ENCODE results near the gene HOXD9. TPM values are rescaled to one million over a fixed set of nuclear protein-coding genes. Genes with fewer than 3 reads are reported as not detected.
A peak's percentile ranks its signal among the peaks of the same experiment; 100 is the strongest.

Gene HOXD9
- total RNA-seq, 4 donors from 2014 or later = 0.47 to 2.9 (median 1.2) TPM

DNA sequence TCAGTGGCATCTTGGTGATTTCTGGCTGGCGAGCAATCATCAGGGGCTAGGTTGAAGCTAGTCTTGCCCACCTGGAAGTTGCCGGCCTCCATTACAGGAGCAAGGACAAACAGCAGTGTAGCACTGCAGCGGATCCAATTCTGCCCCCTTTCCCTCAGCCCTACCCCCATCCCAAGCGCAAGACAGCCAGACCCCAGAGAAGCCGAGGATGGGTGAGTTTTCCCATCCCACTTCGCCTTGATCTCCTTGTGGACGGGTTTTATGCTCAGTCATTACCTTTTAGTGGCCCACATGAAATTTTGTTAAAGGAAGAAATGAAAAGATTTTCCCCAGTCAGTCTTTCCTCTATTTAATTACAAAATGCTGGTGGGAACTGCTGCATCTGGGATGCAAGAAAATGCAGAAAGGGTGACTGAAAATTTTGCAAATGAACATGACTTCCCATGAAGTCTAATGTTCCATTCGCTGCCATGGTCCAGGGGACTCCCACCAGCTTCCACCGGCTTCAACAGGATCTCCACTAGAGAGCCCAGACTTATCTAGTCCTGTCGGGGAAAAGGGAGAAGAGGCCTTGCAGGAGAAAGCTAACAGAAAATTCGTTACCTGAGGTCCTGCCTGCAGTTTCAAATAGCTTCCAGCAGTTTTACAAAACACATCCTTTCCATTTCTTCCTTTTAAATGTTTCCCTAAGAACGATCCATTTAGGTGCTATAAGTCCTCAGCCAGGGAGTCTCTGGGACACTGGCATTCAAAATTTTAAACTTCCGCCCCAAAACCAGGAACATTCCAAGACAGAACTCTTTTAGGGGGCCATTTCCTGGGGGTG is 1.9 kb upstream of the HOXD9 start:
- peaks cover 100% of the 10 kb centered on the region for H3K27me3 ChIP-seq
- H3K36me3 ChIP-seq = no peaks in the 10 kb centered on the region
- 11 to 12% methylated on average over 6 to 9 of the region's 13 CpGs for WGBS, 2 donors (ENCODE audit: low coverage in 1 of 2)
- no peak overlapping the region for H3K4me3 ChIP-seq
- peaks cover 0 to 36% (median 14%) of the 10 kb centered on the region in 3 donors for H3K4me1 ChIP-seq
- no peak for ATAC-seq
- H3K9me3 ChIP-seq = no peaks in the 10 kb centered on the region
- TF ChIP-seq POLR2A (IDR thresholded peaks at IDR 0.05) = no peak
- TF ChIP-seq, protein P1, sequence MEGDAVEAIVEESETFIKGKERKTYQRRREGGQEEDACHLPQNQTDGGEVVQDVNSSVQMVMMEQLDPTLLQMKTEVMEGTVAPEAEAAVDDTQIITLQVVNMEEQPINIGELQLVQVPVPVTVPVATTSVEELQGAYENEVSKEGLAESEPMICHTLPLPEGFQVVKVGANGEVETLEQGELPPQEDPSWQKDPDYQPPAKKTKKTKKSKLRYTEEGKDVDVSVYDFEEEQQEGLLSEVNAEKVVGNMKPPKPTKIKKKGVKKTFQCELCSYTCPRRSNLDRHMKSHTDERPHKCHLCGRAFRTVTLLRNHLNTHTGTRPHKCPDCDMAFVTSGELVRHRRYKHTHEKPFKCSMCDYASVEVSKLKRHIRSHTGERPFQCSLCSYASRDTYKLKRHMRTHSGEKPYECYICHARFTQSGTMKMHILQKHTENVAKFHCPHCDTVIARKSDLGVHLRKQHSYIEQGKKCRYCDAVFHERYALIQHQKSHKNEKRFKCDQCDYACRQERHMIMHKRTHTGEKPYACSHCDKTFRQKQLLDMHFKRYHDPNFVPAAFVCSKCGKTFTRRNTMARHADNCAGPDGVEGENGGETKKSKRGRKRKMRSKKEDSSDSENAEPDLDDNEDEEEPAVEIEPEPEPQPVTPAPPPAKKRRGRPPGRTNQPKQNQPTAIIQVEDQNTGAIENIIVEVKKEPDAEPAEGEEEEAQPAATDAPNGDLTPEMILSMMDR (IDR thresholded peaks at IDR 0.05) = no peak
- no peak for TF ChIP-seq POLR2AphosphoS5 (IDR thresholded peaks at IDR 0.05)
- TF ChIP-seq EP300 (IDR thresholded peaks at IDR 0.05) = no peak
- no peak overlapping the region for H3K27ac ChIP-seq

DNA sequence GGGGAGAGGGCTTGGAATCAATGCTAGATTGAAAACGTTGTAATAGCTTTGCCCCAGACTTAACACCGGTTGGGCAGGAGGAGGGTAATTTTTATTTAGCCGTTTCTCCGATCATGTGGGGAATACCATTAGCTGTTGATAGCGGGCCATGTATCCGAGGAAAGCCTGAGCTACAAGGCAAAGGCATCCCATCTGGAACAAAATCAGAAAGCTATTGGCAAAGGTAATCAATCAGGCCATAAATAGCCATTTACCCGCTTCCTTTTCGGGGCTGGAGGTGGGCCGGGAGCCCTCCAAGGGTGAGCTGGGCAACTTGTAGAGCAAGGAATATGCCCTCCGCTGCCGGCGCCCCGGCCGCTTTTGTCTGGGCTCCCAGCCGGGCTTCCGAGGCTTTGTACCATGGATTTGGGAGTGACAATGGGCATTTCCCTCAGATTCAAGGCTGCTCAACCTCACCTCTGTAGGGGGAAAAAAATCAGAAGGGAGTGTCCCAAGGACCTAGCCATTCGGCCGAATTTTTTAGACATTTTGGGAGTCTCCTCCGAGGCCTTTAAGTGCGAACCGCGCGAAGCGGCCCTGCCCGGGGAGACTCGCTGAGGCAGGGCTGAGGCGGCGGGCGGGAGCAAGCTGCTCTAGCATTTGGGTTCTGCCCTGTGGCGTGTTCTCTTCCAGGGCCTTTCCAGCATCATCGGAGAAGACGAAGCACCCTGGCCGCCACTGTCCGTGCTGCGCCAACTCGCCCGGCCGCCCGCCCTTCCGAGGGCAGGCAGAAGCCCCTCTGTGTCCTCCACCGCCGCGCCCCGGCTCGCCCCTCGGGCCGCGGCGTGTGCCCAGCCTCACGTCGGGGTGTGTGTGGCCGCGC is 1.1 kb upstream of the HOXD9 start:
- Histone ChIP-seq H3K27ac (no peak overlapping the region), H3K4me1 (peaks cover 0 to 30% (median 14%) of the 10 kb centered on the region in 3 donors), H3K36me3 (no peaks in the 10 kb centered on the region), H3K27me3 (peaks cover 100% of the 10 kb centered on the region), H3K9me3 (no peaks in the 10 kb centered on the region), H3K4me3 (peak overlapping the region in 1 of 2 donors; percentile 54)
- TF ChIP-seq POLR2AphosphoS5 (IDR thresholded peaks at IDR 0.05) = no peak
- no peak for TF ChIP-seq POLR2A (IDR thresholded peaks at IDR 0.05)
- TF ChIP-seq, protein P1 (IDR thresholded peaks at IDR 0.05) = no peak
- no peak for TF ChIP-seq EP300 (IDR thresholded peaks at IDR 0.05)
- 4 to 5% methylated on average over 5 to 9 of the region's 53 CpGs for WGBS, 2 donors (ENCODE audit: low coverage in 1 of 2)
- ATAC-seq = no peak

DNA sequence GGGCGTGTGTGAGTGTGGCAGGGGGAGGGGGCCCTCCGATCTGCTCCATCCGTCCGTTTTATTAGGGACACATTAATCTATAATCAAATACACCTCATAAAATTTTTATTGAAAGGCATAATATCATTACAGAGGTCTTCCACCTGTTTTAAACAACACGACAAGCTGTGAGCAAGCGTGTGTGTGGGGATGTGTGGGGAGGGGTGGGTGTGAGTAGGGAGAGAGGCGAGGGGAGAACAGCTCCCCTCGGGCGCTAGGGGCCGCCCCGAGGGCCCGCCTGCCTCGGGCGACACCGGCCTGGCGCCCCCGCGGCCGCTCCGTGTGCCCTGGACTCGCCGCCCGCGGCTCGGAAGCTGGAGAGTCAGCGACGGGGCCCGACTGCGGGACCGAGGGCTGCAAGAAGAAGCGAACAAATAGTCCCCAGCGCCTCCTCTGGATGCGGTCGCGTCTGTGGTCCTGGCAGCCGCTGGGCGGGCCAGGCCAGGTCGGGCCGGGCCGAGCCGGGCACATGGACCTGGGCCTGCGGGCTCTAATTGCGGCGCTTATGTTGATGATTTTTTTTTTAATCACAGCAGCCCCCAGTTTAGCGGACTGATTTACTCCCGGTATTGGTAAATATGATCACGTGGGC is 352 bp upstream of the HOXD9 start:
- TF ChIP-seq POLR2AphosphoS5 (IDR thresholded peaks at IDR 0.05) (no peak), EP300 (IDR thresholded peaks at IDR 0.05) (no peak), POLR2A (IDR thresholded peaks at IDR 0.05) (no peak)
- TF ChIP-seq, protein P1 (IDR thresholded peaks at IDR 0.05) = no peak
- peak overlapping the region in 2 of 4 donors; percentile 1 to 58 for H3K27ac ChIP-seq
- peaks cover 100% of the 10 kb centered on the region for H3K27me3 ChIP-seq
- WGBS, 2 donors (ENCODE audit: low coverage in 1 of 2) = 6% methylated on average over 7 of the region's 47 CpGs; no CpG with 5 or more reads in 1 of the 2 donors
- no peak for ATAC-seq
- peak overlapping the region; percentile 19 to 54 for H3K4me3 ChIP-seq
- no peaks in the 10 kb centered on the region for H3K9me3 ChIP-seq
- H3K36me3 ChIP-seq = no peaks in the 10 kb centered on the region
- peaks cover 0 to 33% (median 14%) of the 10 kb centered on the region in 3 donors for H3K4me1 ChIP-seq

DNA sequence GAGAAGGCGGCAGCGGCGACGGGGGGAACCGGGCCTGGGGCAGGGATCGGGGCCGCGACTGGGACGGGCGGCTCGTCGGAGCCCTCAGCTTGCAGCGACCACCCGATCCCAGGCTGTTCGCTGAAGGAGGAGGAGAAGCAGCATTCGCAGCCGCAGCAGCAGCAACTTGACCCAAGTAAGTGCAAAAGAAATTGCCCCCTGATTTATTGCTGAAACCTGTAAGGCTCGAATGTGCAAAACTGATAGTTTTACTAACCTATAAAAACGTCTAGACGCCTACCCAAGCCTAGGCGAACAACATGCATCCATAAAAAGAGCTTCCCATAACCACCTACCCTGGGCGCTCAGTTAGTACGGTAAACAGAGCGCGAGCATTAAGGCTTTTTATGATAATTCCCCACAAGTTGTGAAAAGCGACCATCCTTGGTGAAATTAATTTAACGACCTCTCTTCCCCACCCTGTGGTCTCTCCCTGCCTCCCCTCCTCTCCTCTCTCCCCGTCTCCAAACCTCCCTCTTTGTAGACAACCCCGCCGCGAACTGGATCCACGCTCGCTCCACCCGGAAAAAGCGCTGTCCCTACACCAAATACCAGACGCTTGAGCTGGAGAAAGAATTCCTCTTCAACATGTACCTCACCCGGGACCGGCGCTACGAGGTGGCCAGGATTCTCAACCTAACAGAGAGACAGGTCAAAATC is 1.0 kb downstream of the HOXD9 start:
- no peak overlapping the region for H3K27ac ChIP-seq
- peaks cover 0 to 43% (median 14%) of the 10 kb centered on the region in 3 donors for H3K4me1 ChIP-seq
- TF ChIP-seq POLR2A (IDR thresholded peaks at IDR 0.05) (no peak), POLR2AphosphoS5 (IDR thresholded peaks at IDR 0.05) (no peak), EP300 (IDR thresholded peaks at IDR 0.05) (no peak)
- TF ChIP-seq, protein P1 (IDR thresholded peaks at IDR 0.05) = no peak
- WGBS, 2 donors (ENCODE audit: low coverage in 1 of 2) = 6 to 10% methylated on average over 15 to 20 of the region's 40 CpGs
- no peaks in the 10 kb centered on the region for H3K36me3 ChIP-seq
- H3K4me3 ChIP-seq = peak overlapping the region in 1 of 2 donors; percentile 54
- H3K9me3 ChIP-seq = no peaks in the 10 kb centered on the region
- H3K27me3 ChIP-seq = peaks cover 100% of the 10 kb centered on the region
- ATAC-seq = no peak
